NCI-H2107 treated with DMSO at 0.1 percent for 48 hours (cell line): ENCODE results near the gene RASL12.
A peak's percentile ranks its signal among the peaks of the same experiment; 100 is the strongest.
"Not testable (repeated sequence)": the region's sequence is repeated elsewhere in the genome, so short reads cannot be mapped to it uniquely, and the experiment has no call there.

ENCODE experiments used
- DNase-seq: peaks from one replicate; lab custom pipeline; 2025; ENCODE audit not compliant: unreplicated experiment; lab: John Stamatoyannopoulos, UW

Gene RASL12, protein sequence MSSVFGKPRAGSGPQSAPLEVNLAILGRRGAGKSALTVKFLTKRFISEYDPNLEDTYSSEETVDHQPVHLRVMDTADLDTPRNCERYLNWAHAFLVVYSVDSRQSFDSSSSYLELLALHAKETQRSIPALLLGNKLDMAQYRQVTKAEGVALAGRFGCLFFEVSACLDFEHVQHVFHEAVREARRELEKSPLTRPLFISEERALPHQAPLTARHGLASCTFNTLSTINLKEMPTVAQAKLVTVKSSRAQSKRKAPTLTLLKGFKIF

DNA sequence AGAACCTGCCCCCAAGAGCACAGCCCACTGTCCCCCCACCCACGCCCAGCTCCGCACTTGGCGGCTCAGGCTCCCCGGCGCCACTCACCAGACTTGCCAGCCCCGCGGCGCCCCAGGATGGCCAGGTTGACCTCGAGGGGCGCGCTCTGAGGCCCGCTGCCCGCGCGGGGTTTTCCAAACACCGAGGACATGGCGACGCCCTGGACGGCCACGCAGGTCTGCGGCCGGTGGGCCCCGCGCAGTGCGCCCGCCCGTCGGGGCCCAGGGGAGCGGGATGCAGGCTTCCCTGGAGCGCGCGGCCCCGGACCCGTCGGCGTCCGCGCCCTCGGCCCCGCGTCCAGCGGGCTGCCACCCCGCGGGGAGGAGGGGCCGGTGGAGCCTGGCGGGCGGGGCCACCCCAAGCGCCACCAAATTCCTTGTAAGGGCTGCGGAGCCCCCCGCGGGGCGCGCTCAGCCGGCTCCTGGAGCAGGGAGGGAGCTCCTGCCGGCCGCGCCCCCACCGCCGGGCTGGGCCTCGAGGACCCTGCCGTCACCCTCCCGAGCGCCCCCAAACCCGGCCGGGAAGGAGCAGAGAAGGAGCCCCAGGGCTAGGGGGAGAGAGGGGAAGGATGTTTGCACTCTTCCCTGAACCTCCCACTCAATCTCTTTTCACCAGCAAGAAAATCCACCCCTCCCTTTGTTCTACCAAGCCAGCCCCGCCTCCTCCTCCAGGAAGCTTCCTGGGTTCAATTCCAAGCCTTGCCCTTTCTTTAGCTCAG, at the start of gene RASL12:
Gene RASL12, minus strand, starts transcription at position 347 of the 758 bp plus-strand sequence. Its CDS starts 156 bp downstream, at position 191.
- DNase-seq, result no peak

DNA sequence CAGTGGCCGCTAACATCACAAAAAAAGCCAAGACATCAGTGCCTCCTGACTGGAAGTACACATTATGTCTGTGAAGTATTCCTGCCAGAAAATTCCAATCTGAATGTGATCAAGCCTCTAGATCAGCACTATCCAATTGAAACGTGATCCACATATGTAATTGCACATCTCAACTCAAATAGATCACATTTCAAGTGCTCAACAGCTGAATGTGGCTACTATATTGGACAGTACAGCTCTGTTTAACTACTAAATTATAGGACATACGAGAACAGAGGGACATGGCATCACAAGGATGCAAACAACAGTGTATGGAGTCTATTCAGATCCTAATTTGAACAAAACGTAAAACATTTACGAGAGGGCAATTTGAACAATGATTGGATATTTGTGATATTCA, 47.8 kb upstream of the RASL12 start:
- peak; percentile 61 for DNase-seq

DNA sequence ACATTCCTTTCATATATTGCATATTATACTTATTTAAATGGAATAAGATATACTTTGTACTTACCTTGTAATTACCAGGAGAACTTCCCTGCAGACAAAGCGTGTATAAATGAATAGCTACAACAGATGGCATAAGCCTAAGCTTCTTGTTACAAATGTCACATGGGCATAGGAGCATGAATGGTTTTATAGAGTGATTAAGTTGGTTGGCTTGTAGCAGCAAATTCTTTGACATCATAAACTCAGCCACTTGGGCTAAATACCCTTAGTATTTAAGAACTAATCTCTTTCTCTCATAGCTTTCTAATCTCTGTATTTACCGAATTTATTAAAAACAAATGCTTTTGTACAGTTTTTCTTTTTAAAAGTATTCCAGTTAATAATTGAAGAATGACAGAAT, 47.3 kb upstream of the RASL12 start, which contains the start of gene UBAP1L:
Gene UBAP1L, minus strand, starts transcription at position 115 of the 400 bp plus-strand sequence. CDS start 8,985 bp downstream, outside the sequence.
- no peak for DNase-seq

DNA sequence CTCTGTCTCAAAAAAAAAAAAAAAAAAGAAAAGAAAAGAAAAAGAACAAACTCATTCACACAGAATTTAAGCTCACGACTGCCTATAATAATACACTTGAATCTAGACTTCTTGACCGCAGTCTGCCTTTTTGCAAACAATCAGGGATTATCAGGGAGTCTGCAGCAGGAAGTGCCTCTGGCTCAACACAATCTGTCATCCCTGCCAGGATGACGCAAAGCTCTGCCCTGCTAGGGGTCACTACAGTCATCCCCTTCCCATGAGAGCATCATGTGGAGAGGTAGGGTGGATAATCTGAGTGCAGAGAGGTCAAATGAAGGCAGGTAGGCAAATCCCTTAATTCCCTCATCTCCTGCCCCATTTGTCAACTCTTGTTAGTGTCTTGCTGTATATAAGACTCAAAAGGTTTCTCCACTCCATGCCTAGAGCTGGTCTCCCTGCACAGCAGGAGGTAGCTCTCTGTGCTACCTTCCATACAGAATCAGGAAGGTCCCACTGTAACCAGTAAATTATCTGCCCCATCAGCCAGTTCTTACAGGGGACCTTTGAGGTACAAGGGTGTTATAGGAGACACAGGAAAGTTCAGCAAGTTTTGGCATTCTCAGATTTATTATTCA, 43.0 kb upstream of the RASL12 start:
- DNase-seq, result no peak

DNA sequence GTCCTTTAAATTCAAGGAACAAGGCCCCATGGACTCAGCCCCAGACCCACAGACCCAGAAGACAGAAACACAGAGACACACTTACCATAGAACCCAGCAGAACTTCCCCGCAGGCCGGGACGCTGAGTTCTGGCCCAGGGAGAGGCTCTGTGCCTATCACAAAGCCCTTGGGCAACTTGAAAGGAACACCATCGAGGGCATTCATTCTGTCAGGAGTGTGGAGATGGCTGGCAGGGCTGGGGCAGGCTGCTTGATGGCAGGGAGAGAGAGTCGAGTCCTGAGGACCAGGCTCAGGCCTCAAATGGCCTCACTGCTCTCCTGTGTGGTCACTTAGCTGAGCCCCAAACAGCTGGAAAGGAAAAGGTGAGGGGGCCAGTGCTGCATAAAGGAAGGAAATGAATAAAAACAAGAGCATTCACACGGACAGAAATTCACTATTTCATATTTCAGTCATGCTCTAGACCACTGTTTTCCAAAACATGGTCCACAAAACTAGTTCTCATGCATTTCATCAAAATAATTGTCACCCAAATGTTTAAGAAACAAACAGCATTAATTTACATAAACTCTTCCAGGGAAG, 38.3 kb upstream of the RASL12 start:
- no peak for DNase-seq

DNA sequence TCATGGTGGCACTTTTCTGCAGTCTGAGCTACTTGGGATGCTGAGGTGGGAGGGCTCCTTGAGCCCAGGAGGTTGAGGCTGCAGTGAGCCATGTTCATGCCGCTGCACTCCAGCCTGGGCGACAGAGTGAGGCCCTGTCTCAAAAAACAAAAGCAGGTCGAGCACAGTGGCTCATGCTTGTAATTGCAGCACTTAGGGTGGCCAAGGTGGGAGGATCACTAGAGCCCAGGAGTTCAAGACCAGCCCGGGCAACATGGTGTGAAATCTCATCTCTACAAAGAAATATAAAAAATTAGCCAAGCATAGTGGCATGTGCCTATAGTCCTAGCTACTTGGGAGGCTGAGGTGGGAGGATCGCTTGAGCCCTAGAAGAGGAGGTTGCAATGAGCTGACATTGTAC, 37.2 kb upstream of the RASL12 start:
- no peak for DNase-seq

DNA sequence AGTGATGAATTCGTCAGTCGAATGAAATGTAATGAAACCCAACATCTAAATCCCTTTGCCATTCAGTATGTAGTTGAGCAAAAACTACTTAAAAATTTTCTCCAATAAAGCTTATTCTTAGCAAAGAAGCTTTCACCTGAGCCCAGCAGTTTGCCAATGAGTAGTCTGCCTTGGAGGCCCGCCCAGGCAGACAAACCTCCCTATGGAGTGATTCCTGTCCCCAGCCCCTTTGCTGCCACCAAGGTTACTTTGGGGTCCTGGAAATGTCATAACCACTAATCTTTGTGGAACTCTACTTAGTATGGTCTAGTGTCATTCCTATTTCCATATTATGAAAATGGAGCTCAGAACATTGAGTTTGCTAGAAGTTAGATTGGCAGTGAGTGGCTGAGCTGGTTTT, 35.1 kb upstream of the RASL12 start:
- DNase-seq, result no peak

DNA sequence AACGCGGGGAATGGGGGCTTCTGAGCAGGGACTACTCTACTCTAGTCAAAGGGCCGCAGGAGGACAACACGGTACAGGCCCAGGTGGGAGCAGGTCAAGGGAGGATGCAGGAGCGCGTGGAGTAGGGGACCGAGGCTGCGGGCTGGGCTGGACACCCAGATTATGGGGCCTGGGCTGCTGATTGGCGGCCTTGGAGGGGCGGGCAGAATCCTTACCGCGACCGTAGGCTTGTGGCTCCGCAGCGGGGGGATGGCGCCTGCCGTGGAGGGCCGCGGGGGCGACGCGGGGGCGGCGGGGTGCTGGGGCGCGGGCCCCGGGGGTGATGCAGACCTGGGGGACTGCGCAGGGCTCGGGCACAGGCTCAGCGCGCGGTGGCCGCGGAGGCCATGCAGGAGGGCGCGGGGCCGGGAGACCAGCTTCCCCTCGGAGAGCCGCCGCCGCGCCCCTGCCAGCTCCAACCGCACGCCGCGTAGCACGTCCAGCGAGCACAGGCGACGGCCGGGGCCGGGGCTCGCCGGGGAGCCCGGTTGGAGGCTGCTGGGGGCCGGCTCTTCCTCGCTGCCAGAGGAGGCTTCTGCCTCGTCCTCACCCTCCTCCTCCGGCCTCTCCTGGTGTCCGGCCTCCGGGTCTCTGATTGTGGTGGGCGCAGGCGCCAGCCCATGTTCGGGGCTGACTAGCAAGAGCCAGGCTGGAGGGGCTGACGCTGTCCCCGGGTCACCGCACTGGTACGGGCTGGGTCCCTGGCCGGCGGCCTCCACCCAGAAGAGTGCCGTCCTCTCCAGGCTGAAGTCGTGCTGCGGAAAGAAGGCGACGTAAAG, 34.3 kb upstream of the RASL12 start:
- DNase-seq, result no peak

DNA sequence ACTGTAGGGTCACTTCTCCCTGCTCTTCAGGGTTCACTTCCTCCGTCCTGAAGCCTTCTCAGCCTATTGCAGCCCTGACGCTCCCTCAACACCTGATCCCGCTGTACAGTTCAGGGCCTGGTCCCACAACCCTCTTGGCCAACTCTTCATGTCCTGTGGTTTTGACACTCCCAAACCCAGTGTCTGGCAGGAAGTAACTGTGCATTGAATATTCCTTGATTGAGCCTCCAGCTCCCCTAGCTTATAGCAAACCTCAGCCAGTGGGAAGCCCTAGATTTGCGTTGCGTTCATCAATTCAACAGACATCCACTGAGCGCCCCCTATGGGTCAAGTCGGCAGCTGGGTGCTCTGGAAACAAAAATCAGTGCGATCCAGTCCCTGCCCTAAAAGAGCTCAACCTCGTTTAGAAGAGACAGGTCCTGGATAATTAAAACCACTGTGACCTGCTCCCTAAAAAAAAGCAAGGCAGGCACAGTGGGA, 33.7 kb upstream of the RASL12 start:
- no peak for DNase-seq

DNA sequence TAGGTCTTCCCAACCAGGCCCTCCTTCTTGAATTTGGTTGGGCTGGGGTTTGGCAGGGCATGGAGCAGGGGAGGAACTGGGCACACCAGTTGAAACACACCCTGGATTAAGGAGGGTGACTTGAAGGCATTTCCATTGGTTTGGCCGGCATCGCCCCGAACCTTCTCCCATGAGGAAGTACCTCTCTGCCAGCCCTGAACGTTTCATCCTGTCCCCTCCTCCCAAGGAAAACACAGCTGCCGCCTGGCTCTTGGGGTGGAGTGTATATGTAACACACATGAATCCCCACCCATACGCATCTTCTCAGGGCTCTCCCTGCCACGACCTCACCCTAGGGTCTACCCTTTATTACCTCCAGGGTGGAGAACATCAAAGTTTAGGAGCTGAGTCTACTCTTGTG, 32.7 kb upstream of the RASL12 start:
- DNase-seq, result no peak

DNA sequence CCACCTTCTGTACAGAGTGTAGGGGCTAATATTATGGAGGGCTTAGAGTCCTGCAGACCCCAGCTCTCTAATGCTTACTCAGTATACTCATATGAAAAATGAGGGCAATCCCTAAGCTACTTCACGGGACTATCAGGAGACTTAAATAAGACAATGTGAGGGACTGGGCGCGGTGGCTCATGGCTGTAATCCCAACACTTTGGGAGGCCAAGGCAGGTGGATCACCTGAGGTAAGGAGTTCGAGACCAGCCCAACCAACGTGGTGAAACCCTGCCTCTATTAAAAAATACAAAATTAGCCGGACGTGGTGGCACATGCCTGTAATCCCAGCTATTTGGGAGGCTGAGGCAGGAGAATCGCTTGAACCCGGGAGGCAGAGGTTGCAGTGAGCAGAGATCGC, 32.0 kb upstream of the RASL12 start:
- DNase-seq, result not testable (repeated sequence)

DNA sequence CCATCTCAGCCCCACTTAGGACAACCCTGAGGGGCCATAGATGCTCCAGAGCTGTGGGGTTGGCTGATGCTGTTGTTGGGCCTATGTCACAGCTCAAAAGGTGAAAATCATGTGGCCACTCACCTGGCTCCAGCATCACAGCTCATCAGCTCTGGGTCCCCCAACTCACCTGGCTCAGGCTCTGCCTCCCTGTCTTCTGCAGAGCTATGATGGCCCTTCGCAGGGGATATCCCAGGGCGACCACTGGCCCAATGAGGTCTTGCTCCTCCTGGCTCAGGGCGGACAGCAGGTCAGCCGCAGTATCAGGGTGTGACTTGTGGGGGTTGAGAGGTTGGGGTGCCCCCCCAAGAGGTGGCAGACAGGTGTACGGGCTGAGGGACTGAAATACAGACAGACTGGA, 31.5 kb upstream of the RASL12 start:
- no peak for DNase-seq

DNA sequence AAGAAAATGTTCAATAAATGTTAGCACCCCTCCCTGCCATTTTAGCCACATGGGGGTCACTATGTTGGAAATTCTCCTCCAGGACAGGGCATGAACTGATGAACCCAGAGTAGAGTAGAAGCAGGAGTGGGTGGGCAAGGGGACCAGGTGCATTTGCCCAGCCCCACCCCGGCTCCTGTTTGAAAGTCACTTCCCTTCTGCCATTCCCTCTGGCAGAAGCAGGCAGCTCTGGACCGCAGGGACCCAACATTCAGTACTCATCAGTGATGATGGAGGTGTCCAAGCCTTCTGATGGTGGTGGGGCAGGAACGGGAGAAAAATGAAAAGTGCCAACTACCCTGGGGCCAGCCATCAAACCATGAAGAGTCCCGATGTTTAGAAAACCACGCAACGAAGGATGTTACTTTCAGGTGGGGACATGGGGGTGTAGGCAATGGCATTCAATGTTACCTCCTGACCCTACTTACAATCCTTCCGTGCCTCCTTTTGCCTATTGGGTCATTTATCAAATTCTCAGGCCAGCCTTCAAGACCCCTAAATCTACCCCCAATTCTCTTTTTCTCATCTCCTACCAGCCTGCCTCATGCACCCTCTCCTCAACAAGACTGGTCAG, 30.0 kb upstream of the RASL12 start:
- DNase-seq, result no peak

DNA sequence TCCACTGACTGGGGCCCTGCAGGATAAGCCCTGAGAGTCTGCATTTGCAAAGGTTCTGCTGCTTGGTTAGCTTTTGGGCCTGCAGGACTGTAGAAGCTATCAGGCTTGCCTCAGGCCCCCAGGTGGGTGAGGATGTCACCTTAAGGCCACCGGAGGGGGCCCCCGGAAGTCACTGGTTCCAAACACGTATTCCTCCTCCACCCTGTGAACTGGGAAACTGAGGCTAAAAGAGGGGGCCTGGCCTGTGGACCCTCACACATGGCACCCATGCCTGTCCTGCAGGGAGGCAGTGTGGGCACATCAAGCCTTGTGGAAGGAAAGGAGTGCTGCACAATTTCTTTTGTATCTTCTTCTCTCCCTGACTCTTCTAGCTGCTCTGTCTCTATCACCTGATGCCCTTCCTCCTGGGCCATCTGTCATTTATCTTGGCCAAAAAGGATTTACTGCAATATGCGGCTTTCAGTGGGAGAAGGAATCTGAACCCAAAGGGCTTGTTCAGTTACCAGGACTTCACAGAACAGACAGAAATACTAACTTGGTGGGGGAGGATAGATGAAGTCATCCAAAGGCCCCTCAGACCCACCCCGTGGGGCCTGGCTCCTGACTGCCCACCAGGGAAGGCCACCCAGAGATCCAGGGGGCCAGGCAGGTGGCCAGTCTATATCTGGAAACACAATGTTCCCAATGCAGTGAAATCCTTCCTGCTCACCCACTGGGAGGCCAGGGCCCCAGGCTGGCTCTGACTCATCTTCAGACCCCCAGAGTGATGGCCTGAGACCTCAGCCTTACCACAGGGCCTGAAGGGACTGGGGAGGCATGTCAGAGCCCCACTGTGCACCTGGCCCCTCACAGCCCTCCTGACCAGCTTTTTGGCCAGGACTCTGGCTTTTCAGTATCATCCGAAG, 28.9 kb upstream of the RASL12 start:
- no peak for DNase-seq

DNA sequence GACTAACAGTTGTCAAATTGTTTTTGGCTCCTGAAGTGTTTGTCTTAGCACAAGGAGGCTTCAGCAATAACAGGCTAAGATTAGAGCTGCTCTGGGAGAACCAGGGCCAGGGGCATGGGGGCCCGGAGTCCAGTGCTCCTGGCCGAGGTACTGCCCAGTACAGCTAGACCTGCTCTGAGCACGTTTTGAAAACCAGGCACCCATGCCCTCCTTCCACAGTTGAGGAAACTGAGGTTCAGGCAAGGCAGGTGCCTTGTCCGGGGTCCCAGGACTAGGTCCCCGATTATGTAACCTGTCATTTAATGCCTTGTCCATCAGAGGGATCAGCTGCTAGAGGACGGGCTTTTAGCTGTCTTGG, 27.9 kb upstream of the RASL12 start:
- no peak for DNase-seq

DNA sequence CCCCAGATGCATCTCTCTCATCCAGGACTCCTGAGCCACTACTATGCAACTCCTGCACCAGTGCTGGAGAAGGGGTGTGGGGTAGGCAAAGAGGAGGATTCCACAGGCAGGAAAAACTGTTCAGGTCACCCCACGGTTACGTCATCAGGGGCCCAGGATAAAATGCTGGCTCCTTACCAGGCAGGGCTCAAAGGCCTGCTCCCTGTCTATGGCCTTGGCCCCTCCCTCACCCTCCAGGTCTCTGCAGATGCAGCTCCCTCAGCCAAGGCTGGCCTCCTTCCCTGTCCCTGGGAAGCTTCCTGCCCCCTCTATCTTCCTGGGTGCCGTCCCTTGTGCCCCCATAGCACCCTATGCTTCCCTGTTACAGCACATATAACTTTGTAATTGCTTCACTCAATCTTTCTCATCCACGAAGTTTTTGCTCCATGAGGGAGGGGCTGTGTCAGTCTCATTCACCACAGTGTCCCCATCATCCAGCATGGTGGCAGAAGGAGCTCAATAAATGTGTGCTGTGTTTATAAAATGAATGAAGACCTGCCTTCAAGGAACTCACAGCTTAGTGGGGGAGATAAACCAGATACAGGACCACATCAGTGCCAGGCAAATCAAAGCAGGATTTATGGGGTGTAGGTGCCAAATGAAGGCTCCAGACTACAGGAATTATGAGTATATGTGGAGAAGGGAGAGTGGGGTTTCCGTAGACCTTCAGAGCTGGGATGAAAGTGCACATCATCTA, 27.4 kb upstream of the RASL12 start:
- no peak for DNase-seq

DNA sequence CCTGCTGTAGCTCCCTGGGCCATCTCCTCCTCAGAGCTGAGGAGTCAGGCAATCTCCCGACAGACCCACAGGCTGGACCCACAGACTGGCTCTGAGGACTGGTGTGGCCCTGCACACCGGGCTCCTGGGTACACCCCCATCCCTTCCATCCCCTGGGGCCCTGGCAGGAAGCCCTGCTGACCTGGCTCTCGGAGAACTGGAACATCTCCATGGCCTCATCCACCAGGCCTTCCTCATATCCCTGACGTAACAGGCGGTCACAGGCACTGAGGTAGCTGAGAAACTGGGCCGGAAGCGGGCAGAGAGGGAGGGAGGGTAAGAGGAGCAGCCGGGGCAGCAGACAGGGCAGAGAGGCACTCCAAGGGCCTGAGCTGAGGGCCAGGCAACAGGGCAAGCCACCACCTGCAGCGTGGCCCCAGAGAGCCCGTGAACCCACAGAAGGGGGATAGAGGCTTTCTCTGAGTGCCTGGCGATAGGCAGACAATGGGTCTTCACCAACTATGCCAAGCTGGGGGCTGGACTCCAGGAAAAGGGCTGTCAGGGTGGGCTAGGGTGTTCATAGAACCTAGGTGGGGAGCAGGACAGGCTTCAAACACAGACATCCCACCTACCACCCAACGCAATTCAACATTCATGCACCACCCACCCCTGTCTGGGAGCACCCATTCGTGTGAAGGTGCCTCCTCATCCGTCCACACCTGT, 26.7 kb upstream of the RASL12 start:
- no peak for DNase-seq

DNA sequence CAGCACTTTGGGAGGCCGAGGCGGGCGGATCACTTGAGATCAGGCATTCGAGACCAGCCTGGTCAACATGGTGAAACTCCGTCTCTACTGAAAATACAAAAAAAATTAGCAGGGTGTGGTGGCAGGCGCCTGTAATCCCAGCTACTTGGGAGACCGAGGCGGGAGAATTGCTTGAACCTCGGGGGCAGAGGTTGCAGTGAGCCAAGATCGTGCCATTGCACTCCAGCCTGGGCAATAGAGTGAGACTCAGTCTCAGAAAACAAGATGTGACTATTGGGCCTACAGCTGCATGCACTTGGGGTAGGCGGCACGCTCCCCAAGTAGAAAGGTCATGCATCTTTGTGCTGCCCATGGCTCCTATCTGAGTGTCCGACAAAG, 26.0 kb upstream of the RASL12 start:
- not testable (repeated sequence) for DNase-seq
